Fibroblast of skin of abdomen (primary cell): Measurements from ENCODE around the gene SPRR2G. TPM values are rescaled to one million over a fixed set of nuclear protein-coding genes. Genes with fewer than 3 reads are reported as not detected.
"Not testable (repeated sequence)": the region's sequence is repeated elsewhere in the genome, so short reads cannot be mapped to it uniquely, and the experiment has no call there.

ENCODE experiments used
- DNase-seq: peaks from one replicate; pipeline ENCODE4 v3.0.0-alpha.2; 2013
- polyA plus RNA-seq, 2 experiments: library from polyadenylated mRNA; unstranded; fragments of 120-200 nt; gene quantifications; one replicate each; pipeline ENCODE4 v1.2.1, GENCODE V29; 2013; ENCODE audit not compliant: insufficient read length in 2 of 2

SPRR2G gene
- polyA plus RNA-seq (2013, experiment 1 of 2; ENCODE audit: insufficient read length): not detected
- not detected for polyA plus RNA-seq (2013, experiment 2 of 2; ENCODE audit: insufficient read length)

DNA sequence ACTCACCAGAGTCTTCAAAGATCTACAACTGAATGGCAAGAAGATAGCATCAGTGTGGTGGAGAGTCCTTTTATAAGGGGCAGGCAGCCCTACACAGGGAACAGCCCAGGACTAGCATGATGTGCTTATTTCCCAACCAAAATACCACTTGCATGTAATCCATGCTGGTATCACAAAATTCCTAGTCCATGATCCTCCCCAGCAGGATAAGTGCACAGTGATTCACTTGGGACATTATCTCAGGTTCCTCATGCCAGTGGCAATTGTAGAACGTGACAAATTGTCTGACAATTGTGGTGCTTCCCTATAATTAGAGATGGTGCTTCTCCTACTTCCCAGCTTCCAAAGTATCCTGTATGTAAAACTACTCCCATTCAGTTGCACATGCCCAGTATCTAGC, at the start of gene SPRR2G:
Gene SPRR2G, minus strand, starts transcription at position 45 of the 400 bp plus-strand sequence. CDS start 780 bp downstream, outside the sequence.
- no peak for DNase-seq

GRCh38 chr1:153195216-153195615, 44.5 kb upstream of the SPRR2G start:
- no peak for DNase-seq

GRCh38 chr1:153194331-153195050, 43.8 kb upstream of the SPRR2G start:
- DNase-seq: no peak

DNA sequence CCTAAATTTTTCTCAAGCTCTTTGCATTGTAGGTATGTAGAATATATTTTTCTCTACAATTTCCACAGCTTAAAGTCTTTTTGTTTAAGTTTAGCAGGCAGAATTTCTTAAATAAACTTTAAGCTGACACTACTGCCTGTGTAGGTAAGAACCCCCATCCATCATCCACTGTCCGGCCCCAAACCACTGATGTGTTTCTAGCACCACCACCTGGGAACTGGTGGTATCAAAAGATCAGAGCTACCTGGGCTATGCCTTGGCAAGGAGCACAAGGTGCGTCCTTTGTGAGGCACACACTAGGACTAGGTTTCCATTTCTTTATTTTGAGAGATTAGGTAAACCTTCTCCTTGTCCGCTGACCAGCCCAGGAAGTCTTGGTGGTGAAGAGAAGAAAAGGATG, 42.0 kb upstream of the SPRR2G start:
- no peak for DNase-seq

GRCh38 chr1:153190373-153190772, 39.7 kb upstream of the SPRR2G start:
- no peak for DNase-seq

GRCh38 chr1:153188301-153188700, 37.6 kb upstream of the SPRR2G start:
- not testable (repeated sequence) for DNase-seq

DNA sequence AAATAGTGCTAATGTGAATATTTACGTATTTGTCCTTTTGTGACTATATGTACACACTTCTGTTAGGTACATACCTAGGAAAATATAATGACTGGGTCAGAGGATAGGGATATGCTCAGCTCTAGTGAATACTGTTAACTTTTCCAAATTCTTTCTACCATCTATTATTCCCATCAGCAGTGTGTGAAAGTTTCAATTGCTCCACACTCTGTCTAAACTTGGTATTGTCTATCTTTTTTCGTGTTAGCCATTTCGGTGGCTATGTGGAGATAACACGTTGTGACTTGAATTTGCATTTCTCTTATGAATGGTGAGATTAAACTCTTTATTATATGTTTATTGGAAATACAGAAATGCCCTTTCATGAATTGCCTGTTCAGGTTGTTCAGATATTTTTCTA, 29.9 kb upstream of the SPRR2G start:
- DNase-seq: no peak

- no peak for DNase-seq
Measured at GRCh38 chr1:153178922-153179321, 28.2 kb upstream of the SPRR2G start.

DNA sequence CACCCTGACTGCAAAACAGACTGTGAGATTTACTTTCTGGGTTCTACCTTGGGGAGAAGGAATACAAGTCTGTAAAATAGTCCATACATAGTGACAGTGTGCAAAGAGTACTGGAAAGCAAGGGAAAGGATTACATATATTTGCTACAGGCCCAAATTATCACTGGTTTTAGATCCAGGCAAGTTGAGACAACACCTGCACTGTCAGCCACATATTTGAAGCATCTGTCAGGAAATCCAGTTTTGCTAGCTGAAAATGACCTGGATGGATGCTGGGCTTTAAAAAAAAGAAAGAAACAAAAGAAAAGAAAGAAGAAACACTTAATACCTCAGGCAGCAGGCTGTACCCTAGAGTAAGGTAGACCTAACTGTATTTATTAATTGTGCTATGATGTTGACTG, 23.9 kb upstream of the SPRR2G start:
- DNase-seq: no peak

- no peak for DNase-seq
Measured at GRCh38 chr1:153168686-153169085, 18.0 kb upstream of the SPRR2G start.

GRCh38 chr1:153155541-153155940, 4.9 kb upstream of the SPRR2G start:
- no peak for DNase-seq

GRCh38 chr1:153152481-153152880, 1.8 kb upstream of the SPRR2G start:
- no peak for DNase-seq

- no peak for DNase-seq
Measured at GRCh38 chr1:153141377-153141776, 9.3 kb downstream of the SPRR2G start.

GRCh38 chr1:153140484-153140883, 10.2 kb downstream of the SPRR2G start:
- DNase-seq: no peak

DNA sequence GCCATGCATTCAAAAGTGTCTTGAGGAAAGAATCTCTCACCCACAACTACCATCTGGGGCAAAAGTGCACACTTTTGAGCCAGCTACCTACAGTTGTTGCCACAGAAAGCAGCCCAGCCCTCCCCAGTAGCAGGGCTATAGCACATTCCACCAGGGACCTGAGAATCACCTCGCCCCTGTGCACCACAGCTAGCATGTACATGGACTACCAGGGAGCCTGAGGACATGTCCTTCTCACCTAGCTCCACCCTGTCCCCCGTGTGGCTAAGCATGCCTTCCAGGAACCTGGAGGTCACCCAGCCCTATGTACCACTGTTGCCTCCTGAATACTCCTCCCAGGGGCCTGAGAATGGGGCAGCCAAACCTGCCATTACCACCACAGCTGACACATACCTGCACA, 16.9 kb downstream of the SPRR2G start:
- no peak for DNase-seq

GRCh38 chr1:153133267-153133666, 17.4 kb downstream of the SPRR2G start:
- DNase-seq: no peak

GRCh38 chr1:153128688-153129087, 22.0 kb downstream of the SPRR2G start:
- not testable (repeated sequence) for DNase-seq

DNA sequence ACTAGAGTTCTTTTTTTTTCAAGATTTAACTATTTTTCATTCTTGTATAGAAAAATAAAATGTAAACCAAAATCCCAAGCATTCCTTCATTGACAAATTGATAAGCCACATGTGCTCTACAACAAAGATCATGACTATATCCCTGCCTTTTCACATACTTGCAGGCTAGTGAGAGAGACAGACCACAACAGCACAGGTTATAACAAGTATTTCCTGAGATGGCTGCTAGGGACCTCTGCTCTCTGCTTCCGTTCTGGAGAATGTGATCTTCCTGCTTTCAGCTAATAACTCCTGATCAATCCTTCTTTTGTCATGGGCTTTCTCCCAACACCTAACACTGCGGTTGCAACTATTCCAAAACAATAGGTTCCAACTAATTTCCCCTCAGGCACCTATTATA, 23.4 kb downstream of the SPRR2G start:
- DNase-seq: no peak

GRCh38 chr1:153125536-153125935, 25.2 kb downstream of the SPRR2G start:
- no peak for DNase-seq

GRCh38 chr1:153123793-153124192, 26.9 kb downstream of the SPRR2G start:
- not testable (repeated sequence) for DNase-seq

GRCh38 chr1:153122831-153123421, 27.8 kb downstream of the SPRR2G start:
- DNase-seq: no peak

GRCh38 chr1:153120945-153121344, 29.7 kb downstream of the SPRR2G start:
- no peak for DNase-seq

DNA sequence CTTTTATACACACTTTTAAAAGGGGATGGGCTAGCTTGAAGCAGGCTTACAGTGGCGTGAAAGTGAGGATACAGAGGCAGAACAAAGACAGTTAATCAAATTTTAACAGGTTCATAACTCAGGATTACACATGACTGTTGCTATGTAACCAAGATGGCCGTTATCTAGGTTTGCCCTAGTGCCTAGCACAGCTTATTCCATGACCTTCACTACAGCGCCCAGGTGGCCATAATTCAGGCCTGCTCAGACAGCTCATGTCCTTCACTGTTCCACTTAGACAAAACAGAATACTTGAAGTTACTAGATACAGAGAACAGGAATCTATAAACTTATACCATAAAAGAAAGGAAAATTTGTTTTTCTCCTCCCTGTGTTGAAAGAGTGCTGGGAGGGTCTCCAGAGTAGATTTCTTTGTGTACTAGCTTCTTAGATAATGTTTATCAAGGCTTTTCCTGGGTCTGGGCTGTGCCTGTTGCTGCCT, 31.2 kb downstream of the SPRR2G start:
- DNase-seq: no peak

DNA sequence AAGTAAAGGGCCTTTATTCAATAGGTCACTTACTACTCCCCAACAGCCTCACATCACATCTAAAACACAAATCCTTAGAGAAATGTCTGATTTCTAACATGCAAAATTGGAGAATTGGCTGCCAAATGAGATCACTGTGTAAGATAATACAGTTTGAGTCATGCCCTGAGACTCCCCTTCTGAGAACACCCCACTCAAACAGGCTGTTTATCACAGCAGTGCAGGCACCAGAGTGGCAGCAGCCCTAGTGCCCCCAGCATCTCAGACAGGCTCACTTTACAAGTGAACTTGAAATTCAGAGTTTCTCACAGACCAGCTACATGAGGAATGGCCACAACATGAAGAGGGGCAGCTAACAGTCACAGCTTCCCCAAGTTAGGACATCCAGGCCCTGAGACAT, 35.4 kb downstream of the SPRR2G start:
- DNase-seq: not testable (repeated sequence)
